Measurements from ENCODE around the gene C5orf22.
A peak's percentile ranks its signal among the peaks of the same experiment; 100 is the strongest.

C5orf22 gene

DNA sequence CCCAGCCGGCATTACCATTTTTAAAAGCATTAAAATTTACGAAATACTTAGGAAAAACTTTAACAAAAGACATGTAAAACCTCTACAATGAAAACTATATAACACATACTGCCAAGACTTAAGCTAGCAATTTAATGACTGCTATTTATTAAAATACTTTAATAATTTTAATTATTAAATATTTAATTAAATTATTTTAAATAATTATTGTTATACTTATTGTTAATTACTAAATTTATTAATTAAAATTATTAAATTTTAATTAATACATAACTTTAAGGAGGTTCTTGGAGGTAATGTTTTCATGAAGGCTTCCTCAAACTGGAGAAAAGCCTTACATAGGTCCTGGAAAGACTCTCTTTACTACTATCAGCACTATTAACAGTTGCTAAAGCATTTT, 47.5 kb downstream of the C5orf22 start:
- no peak for TF ChIP-seq EZH2phosphoT487 (IDR thresholded peaks at IDR 0.05; ENCODE audit: borderline replicate concordance, low read length)
- TF ChIP-seq, protein P1, sequence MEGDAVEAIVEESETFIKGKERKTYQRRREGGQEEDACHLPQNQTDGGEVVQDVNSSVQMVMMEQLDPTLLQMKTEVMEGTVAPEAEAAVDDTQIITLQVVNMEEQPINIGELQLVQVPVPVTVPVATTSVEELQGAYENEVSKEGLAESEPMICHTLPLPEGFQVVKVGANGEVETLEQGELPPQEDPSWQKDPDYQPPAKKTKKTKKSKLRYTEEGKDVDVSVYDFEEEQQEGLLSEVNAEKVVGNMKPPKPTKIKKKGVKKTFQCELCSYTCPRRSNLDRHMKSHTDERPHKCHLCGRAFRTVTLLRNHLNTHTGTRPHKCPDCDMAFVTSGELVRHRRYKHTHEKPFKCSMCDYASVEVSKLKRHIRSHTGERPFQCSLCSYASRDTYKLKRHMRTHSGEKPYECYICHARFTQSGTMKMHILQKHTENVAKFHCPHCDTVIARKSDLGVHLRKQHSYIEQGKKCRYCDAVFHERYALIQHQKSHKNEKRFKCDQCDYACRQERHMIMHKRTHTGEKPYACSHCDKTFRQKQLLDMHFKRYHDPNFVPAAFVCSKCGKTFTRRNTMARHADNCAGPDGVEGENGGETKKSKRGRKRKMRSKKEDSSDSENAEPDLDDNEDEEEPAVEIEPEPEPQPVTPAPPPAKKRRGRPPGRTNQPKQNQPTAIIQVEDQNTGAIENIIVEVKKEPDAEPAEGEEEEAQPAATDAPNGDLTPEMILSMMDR (IDR thresholded peaks at IDR 0.05; ENCODE audit: low read depth, low read length, poor library complexity, severe bottlenecking), result no peak
- no peaks in the 10 kb centered on the region for H3K36me3 ChIP-seq (ENCODE audit: control insufficient read depth, low read length)
- H3K9me2 ChIP-seq (replicated peaks; ENCODE audit: control insufficient read depth, low read length), result no peaks in the 10 kb centered on the region
- no peaks in the 10 kb centered on the region for H3K9me3 ChIP-seq (ENCODE audit: control insufficient read depth, insufficient read depth, low read length)
- H3F3A ChIP-seq (ENCODE audit: control insufficient read depth, insufficient read depth), result no peaks in the 10 kb centered on the region
- no peaks in the 10 kb centered on the region for H4K20me1 ChIP-seq (ENCODE audit: control insufficient read depth, insufficient read depth, low read depth, low read length)
- H3K27me3 ChIP-seq (ENCODE audit: control insufficient read depth, low read length), result peaks cover 8% of the 10 kb centered on the region
- no peak overlapping the region for H3K4me2 ChIP-seq (ENCODE audit: low read length)
- no peak overlapping the region for H3K4me3 ChIP-seq (ENCODE audit: low read length)
- H3K4me1 ChIP-seq (ENCODE audit: control insufficient read depth, low read length), result no peaks in the 10 kb centered on the region
- H3K79me2 ChIP-seq (ENCODE audit: control insufficient read depth, low read length), result no peaks in the 10 kb centered on the region
- no peak overlapping the region for H3K27ac ChIP-seq (ENCODE audit: low read depth, low read length)

DNA sequence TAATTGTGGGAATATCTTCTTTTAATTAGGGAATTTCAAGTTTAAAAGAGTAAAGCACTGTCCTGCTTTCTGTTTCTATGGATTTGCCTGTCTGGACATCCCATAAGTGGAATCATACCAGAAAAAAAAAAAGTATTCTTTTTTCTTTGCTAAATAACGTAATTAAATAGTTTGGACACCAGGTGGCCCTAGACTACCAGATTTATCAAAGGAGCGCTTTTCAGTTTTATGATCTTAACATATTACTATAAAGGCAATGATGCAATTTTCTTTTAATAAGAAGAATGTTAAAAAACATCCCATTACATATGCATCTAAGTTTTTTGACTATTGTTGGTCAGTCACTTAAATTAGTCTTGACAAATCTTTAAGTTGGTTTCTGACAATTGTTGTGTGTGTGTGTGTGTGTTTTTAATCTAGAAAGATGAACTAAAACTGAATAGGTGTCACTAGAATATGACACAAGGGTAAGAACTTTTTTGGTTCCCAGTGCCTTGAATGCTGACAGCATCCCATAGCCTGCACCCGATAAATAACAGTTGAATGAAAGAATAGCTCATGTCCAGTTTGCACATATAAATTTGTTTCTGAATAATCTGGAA, 49.5 kb downstream of the C5orf22 start:
- Histone ChIP-seq H3K4me1 (ENCODE audit: control insufficient read depth, low read length) (no peaks in the 10 kb centered on the region), H3K9me3 (ENCODE audit: control insufficient read depth, insufficient read depth, low read length) (no peaks in the 10 kb centered on the region), H4K20me1 (ENCODE audit: control insufficient read depth, insufficient read depth, low read depth, low read length) (no peaks in the 10 kb centered on the region), H3K36me3 (ENCODE audit: control insufficient read depth, low read length) (no peaks in the 10 kb centered on the region), H3K4me2 (ENCODE audit: low read length) (no peak overlapping the region), H3K79me2 (ENCODE audit: control insufficient read depth, low read length) (no peaks in the 10 kb centered on the region), H3K4me3 (ENCODE audit: low read length) (no peak overlapping the region), H3K27ac (ENCODE audit: low read depth, low read length) (no peak overlapping the region), H3F3A (ENCODE audit: control insufficient read depth, insufficient read depth) (no peaks in the 10 kb centered on the region), H3K9me2 (replicated peaks; ENCODE audit: control insufficient read depth, low read length) (no peaks in the 10 kb centered on the region), H3K27me3 (ENCODE audit: control insufficient read depth, low read length) (no peaks in the 10 kb centered on the region; the same call in none of the 2 replicates)
- TF ChIP-seq, protein P1 (IDR thresholded peaks at IDR 0.05; ENCODE audit: low read depth, low read length, poor library complexity, severe bottlenecking), result peak; percentile 53
- TF ChIP-seq EZH2phosphoT487 (IDR thresholded peaks at IDR 0.05; ENCODE audit: borderline replicate concordance, low read length), result no peak

DNA sequence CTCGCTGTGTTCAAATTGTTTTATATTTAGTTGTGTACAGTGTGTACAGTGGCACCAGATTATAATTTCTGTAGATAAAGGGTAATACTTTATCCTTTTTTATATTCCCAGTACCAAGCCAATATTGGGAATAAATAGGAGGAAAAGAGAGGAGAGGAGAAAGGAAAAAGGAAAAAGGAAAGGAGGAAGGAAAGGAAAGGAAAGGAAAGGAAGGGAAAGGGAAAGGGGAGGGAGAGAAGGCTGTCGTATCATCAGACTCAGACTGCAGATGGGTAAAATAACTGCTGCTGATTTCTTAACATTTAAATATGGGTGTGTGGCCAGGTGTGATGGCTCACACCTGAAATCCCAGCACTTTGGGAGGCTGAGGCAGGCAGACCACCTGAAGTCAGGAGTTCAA, 51.0 kb downstream of the C5orf22 start:
- no peaks in the 10 kb centered on the region for H3K9me2 ChIP-seq (replicated peaks; ENCODE audit: control insufficient read depth, low read length)

More for the DNA sequence above, 51.0 kb downstream of the C5orf22 start:
- no peaks in the 10 kb centered on the region for H4K20me1 ChIP-seq (ENCODE audit: control insufficient read depth, insufficient read depth, low read depth, low read length)
- H3K4me1 ChIP-seq (ENCODE audit: control insufficient read depth, low read length), result no peaks in the 10 kb centered on the region
- H3K4me2 ChIP-seq (ENCODE audit: low read length), result no peak overlapping the region
- no peaks in the 10 kb centered on the region; the same call in none of the 2 replicates for H3K27me3 ChIP-seq (ENCODE audit: control insufficient read depth, low read length)
- no peak overlapping the region for H3K27ac ChIP-seq (ENCODE audit: low read depth, low read length)
- TF ChIP-seq EZH2phosphoT487 (IDR thresholded peaks at IDR 0.05; ENCODE audit: borderline replicate concordance, low read length), result no peak
- TF ChIP-seq, protein P1 (IDR thresholded peaks at IDR 0.05; ENCODE audit: low read depth, low read length, poor library complexity, severe bottlenecking), result no peak
- no peaks in the 10 kb centered on the region for H3K79me2 ChIP-seq (ENCODE audit: control insufficient read depth, low read length)
- no peaks in the 10 kb centered on the region for H3F3A ChIP-seq (ENCODE audit: control insufficient read depth, insufficient read depth)
- no peaks in the 10 kb centered on the region for H3K9me3 ChIP-seq (ENCODE audit: control insufficient read depth, insufficient read depth, low read length)
- no peaks in the 10 kb centered on the region for H3K36me3 ChIP-seq (ENCODE audit: control insufficient read depth, low read length)
- no peak overlapping the region for H3K4me3 ChIP-seq (ENCODE audit: low read length)

All from DOHH2 (cell line).